GM12891 (cell line): ENCODE data around the gene SDK1.

Experiments
- PAX5 ChIP-seq: IDR thresholded peaks from 2 replicates; pipeline ENCODE4 v1.6.1; 2011; ENCODE audit warnings: low read length, moderate library complexity, mild to moderate bottlenecking; ENCODE audit not compliant: insufficient read depth, severe bottlenecking
- POLR2A ChIP-seq: IDR thresholded peaks from 2 replicates; pipeline ENCODE4 v1.6.1; 2011; ENCODE audit warnings: low read depth, low read length, control low read depth
- POLR2AphosphoS5 ChIP-seq: IDR thresholded peaks from 2 replicates; pipeline ENCODE4 v1.6.1; 2011; ENCODE audit warnings: low read depth, low read length, control low read depth
- SPI1 ChIP-seq: IDR thresholded peaks from 2 replicates; pipeline ENCODE4 v1.6.1; 2011; ENCODE audit warnings: low read depth, low read length, control low read depth
- TAF1 ChIP-seq: IDR thresholded peaks from 2 replicates; pipeline ENCODE4 v1.6.1; 2011; ENCODE audit warnings: low read depth, low read length, control low read depth

- TF ChIP-seq POLR2A = no peak
- no peak for TF ChIP-seq TAF1
- no peak for TF ChIP-seq POLR2AphosphoS5
- TF ChIP-seq PAX5 = no peak
- TF ChIP-seq SPI1 = no peak
Observed at GRCh38 chr7:4000139-4000538, 699.1 kb downstream of the SDK1 start.
